Right lobe of liver (tissue), 6 donors: Measurements from ENCODE around the gene UBR1. TPM values are rescaled to one million over a fixed set of nuclear protein-coding genes. Genes with fewer than 3 reads are reported as not detected.

Source experiments
- ATAC-seq, 4 donors: fragments of 200-7000 bp; cut with Tn5 transposase; one replicate each; pipeline ENCODE4 v1.9.1; 2020; ENCODE audit warnings: mild to moderate bottlenecking in 4 of 4, moderate library complexity in 4 of 4
- DNase-seq, 3 donors: peaks; one replicate each; pipeline ENCODE4 v3.0.0-alpha.2; 2020
- H3K27ac ChIP-seq, 3 donors: fragments of 200-600 bp; one replicate each; pipeline ENCODE4 v1.8.0; 2022
- H3K27me3 ChIP-seq, 2 donors: fragments of 200-600 bp; one replicate each; pipeline ENCODE4 v1.8.0; 2022
- H3K36me3 ChIP-seq, 4 donors: fragments of 200-600 bp; sonication (generic) in 1 of 4; one replicate each; pipeline versions ENCODE4 v1.5.1 to v1.8.0; 2017 to 2022; ENCODE audit warnings: control low read depth in 1 of 4
- H3K4me1 ChIP-seq, 4 donors: fragments of 200-600 bp; sonication (generic) in 1 of 4; one replicate each; pipeline versions ENCODE4 v1.5.1 to v1.8.0; 2017 to 2022; ENCODE audit warnings: control low read depth in 1 of 4
- H3K4me3 ChIP-seq, 3 donors: fragments of 200-600 bp; one replicate each; pipeline ENCODE4 v1.8.0; 2022
- H3K9me3 ChIP-seq, 4 donors: fragments of 200-600 bp; sonication (generic) in 1 of 4; one replicate each; pipeline versions ENCODE4 v1.5.1 to v1.8.0; 2017 to 2022; ENCODE audit warnings: control low read depth in 1 of 4
- POLR2A ChIP-seq: fragments of 450-650 bp; IDR thresholded peaks from one replicate; pipeline ENCODE4 v1.6.1; 2017; ENCODE audit warnings: antibody characterized with exemption, mild to moderate bottlenecking
- WGBS: methylation state at CpG from one replicate; pipeline ENCODE4 v1.1.6; 2018; ENCODE audit warnings: low coverage, low lambda C conversion rate; ENCODE audit not compliant: insufficient coverage; ENCODE audit errors: missing lambda C conversion rate; 5-methylcytosine and 5-hydroxymethylcytosine counted together
- intact Hi-C, 2 donors: fragments of 100-400 bp; cut with DNase I; formaldehyde crosslinking; loops; one replicate each; pipeline versions ENCODE4 v1.11.2 to v1.14.1; 2022
- total RNA-seq, 6 experiments: library from RNA; depleted of rRNA in 2 of 6; stranded (reverse); fragments of >200 nt in 2 of 6; fragmentation: NEBNext Ultra II Directional in 3 of 6; extraction: Animal tissue kit (Norgen Biotek cat#: 25700) in 3 of 6; gene quantifications; one replicate each; pipeline versions ENCODE4 v1.1.0 to v1.2.4, GENCODE V29; 2016 to 2023
- TF ChIP-seq, protein P1 (sequence below), 4 donors: fragments of 200-600 bp in 3 of 4; fragments of 450-650 bp in 1 of 4; IDR thresholded peaks; one replicate each; pipeline versions ENCODE4 v1.5.1 to v1.8.0; 2016 to 2022; ENCODE audit warnings: antibody characterized with exemption in 4 of 4, mild to moderate bottlenecking in 2 of 4
- donor health status: DM: no; HTN: yes; CAD: no.
- donor health status: DM: no; HTN: no; CAD: no.
- donor health status: DM: no; HTN: no; CAD: no.
- donor health status: DM: no; HTN: yes; CAD: no.
- donor health status: DM: no; HTN: yes; CAD: no.

Gene UBR1
- total RNA-seq, 6 experiments from 2014 or later, result 8.8 to 15.6 (median 10.6) TPM

GRCh38 chr15:43118286-43118685, 12.4 kb upstream of the UBR1 start:
- no peak for TF ChIP-seq POLR2A
- TF ChIP-seq, protein P1, sequence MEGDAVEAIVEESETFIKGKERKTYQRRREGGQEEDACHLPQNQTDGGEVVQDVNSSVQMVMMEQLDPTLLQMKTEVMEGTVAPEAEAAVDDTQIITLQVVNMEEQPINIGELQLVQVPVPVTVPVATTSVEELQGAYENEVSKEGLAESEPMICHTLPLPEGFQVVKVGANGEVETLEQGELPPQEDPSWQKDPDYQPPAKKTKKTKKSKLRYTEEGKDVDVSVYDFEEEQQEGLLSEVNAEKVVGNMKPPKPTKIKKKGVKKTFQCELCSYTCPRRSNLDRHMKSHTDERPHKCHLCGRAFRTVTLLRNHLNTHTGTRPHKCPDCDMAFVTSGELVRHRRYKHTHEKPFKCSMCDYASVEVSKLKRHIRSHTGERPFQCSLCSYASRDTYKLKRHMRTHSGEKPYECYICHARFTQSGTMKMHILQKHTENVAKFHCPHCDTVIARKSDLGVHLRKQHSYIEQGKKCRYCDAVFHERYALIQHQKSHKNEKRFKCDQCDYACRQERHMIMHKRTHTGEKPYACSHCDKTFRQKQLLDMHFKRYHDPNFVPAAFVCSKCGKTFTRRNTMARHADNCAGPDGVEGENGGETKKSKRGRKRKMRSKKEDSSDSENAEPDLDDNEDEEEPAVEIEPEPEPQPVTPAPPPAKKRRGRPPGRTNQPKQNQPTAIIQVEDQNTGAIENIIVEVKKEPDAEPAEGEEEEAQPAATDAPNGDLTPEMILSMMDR (IDR thresholded peaks at IDR 0.05), result no peak
- DNase-seq (no peak), ATAC-seq (no peak)
- Histone ChIP-seq H3K4me1 (no peaks in the 10 kb centered on the region), H3K9me3 (no peaks in the 10 kb centered on the region), H3K36me3 (no peaks in the 10 kb centered on the region), H3K27me3 (no peaks in the 10 kb centered on the region), H3K27ac (no peak overlapping the region), H3K4me3 (no peak overlapping the region)
- 30% methylated on average over 1 of the region's 1 CpG for WGBS
- intact Hi-C loops, result no loop called here

GRCh38 chr15:43111354-43111753, 5.5 kb upstream of the UBR1 start:
- DNase-seq (no peak), ATAC-seq (no peak)
- TF ChIP-seq, protein P1 (IDR thresholded peaks at IDR 0.05), result no peak
- no peak for TF ChIP-seq POLR2A
- WGBS, result 83% methylated on average over 3 of the region's 3 CpGs
- peaks cover 0 to 6% (median 0%) of the 10 kb centered on the region in 4 donors for H3K4me1 ChIP-seq
- H3K36me3 ChIP-seq, result no peaks in the 10 kb centered on the region
- no peaks in the 10 kb centered on the region for H3K9me3 ChIP-seq
- H3K27me3 ChIP-seq, result no peaks in the 10 kb centered on the region
- H3K27ac ChIP-seq, result no peak overlapping the region
- intact Hi-C loops, result no loop called here
- H3K4me3 ChIP-seq, result no peak overlapping the region

- Histone ChIP-seq H3K4me3 (no peak overlapping the region), H3K27ac (no peak overlapping the region), H3K36me3 (no peaks in the 10 kb centered on the region), H3K27me3 (no peaks in the 10 kb centered on the region), H3K4me1 (peaks cover 0 to 6% (median 2%) of the 10 kb centered on the region in 4 donors), H3K9me3 (no peaks in the 10 kb centered on the region)
- no peak for ATAC-seq
- intact Hi-C loops, result no loop called here
- 83% methylated on average over 1 of the region's 1 CpG for WGBS
- TF ChIP-seq POLR2A, result no peak
- TF ChIP-seq, protein P1 (IDR thresholded peaks at IDR 0.05), result no peak
- no peak for DNase-seq
These were observed 1.9 kb upstream of the UBR1 start for GRCh38 chr15:43107751-43108150.

DNA sequence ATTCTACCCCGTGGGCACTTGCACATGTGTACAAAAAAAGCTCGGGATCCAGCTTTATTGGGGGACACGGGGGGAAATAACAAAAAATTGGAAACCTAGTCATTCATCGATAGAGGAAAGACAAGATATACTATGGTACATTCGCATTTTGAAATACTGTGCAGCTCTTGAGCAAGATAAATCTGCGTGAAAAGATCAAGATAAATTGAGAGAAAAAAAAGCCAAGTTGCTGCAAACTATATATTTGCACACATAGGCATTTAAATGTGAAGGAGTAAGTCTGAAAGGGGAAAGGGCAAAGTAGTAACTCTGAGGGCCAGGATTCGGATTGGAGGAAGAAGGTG, 620 bp upstream of the UBR1 start:
- 7% methylated on average over 7 of the region's 7 CpGs for WGBS
- H3K36me3 ChIP-seq, result no peaks in the 10 kb centered on the region
- DNase-seq, result no peak
- peak in 2 of 4 donors; percentile 6 to 14 for ATAC-seq
- H3K27me3 ChIP-seq, result no peaks in the 10 kb centered on the region
- peak overlapping the region; percentile 76 to 84 (median 81) for H3K4me3 ChIP-seq
- TF ChIP-seq, protein P1 (IDR thresholded peaks at IDR 0.05), result no peak
- no peak for TF ChIP-seq POLR2A
- H3K27ac ChIP-seq, result peak overlapping the region; percentile 78 to 87 (median 87)
- H3K9me3 ChIP-seq, result no peaks in the 10 kb centered on the region
- intact Hi-C loops, result no loop called here
- peaks cover 0 to 6% (median 2%) of the 10 kb centered on the region in 4 donors for H3K4me1 ChIP-seq
